NCI-H2081 (cell line): ENCODE results near the gene MFSD6L.

Experiments
- DNase-seq, 2 experiments: peaks; one replicate each; lab custom pipeline; 2025; lab: John Stamatoyannopoulos, UW

The MFSD6L gene, protein sequence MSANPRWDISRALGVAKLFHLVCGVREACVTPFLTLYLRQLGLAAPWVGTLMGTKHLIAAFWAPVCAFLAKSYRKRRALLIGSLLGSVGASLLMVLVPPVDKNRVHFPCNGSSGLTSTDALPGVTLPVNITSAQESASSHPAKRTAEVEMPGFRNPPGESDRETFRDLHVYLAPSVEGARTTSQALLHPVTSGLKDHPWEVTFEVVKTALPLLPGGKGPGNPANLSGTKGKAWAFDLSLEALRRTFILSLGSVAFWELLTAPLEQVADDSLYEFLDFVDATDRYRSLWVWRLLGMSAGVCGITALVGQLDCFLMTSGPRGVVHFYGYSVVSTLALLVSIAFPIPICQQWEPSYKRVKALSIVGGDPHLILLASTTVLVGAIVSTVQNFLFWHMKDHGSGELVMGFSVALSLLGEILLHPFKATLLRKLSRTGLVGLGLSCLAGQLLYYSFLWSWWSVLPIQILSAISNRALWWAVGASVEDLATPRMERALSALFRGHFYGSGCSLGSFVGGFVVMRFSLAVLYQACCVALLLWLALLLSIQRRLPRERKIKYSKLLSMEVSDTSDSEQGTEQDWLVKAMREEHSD

DNA sequence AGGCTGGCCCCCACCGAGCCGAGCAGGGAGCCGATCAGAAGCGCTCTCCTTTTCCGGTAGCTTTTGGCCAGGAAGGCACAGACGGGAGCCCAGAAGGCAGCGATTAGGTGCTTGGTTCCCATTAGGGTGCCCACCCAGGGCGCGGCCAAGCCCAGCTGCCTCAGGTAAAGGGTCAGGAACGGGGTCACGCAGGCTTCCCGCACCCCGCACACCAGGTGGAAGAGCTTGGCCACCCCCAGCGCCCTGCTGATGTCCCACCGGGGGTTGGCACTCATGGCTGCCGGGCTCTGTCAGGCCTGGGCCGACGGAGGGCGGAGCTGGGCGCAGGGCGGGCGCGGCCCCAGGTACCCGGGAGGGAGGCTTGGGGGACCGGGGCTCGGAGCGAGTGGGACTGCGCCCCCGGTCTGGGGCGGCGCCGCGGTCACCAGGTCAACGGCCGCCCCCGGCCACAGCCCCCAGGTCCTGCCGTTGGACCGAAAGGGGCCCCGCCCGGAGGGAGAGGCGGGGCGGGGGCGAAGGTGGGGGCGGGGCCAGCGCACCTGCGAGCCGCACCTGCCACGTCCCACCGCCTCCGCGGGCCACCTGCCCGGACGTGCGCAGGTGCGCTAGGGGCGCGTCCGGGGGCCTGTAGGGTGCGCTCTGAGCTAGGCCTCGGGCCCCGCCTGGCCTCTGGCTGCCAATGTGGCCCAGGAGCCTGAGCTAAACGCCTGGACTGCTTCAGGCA lies at the start of gene MFSD6L:
Gene MFSD6L (minus strand): TSS at position 520 of the 724 bp plus-strand sequence. CDS start 245 bp downstream, at position 275.
- DNase-seq = peak; percentile 62 to 73

- no peak for DNase-seq
Observed at GRCh38 chr17:8847891-8848290, 48.7 kb upstream of the MFSD6L start.

DNA sequence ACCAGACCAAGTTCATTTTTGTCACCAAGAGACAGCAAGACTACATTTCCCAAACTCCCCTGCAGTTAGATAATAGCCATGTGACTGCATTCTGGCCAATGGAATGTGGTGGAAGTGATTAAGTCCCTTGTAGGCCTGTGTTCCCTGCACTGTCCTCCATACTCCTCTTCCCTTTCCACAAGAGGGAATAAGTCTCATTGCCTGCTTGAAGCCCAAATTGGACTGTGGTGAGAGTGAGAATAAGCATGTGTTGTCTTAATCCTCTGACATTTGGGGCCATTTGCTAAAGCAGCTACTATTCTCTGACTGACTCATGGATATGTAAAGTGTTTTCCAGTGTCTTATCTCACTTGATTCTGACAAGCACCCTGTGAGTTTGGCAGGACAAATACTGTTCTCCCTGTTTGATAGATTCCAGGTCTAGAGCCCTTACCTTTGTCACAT lies 47.6 kb upstream of the MFSD6L start:
- DNase-seq = no peak

DNA sequence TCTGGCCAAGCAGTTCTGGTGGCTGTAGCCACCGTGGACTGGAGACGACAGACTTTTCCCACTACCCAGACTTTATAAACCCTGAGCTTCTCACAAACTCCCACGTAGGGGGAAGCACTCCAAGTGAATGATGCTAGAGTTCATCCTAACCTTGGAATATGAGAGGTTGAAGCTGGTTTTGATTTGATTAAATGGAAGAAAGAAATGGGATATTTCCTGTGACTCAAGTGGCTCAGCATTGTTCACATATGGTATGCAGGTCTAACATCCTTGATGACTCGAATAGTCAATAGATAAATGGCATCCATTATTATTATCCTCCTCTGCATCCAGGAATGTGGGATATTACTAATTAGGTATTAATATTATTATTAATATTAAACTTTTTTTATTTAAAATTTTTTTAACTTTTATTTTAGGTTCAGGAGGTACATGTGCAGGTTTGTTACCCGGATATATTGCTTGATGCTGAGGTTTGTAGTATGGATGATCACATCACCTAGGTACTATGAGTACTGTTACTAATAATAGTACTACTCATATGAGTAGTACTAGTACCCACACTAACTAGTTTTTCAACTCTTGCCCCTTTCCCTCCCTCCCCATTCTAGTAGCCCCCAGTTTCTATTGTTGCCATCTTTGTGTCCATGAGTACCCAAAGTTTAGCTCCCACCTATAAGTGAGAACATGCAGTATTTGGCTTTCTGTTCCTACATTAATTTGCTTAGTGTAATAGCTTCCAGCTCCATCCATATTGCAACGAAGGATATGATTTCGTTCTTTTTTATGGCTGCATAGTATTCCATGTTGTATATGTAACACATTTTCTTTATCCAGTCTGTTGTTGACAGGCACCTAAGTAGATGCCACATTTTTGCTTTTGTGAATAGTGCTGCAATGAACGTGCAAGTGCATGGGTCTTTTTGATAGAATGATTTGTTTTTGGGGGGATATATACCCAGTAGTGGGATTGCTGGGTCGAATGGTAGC lies 45.4 kb upstream of the MFSD6L start:
- no peak for DNase-seq

GRCh38 chr17:8843344-8843743 lies 44.2 kb upstream of the MFSD6L start:
- DNase-seq = no peak

DNA sequence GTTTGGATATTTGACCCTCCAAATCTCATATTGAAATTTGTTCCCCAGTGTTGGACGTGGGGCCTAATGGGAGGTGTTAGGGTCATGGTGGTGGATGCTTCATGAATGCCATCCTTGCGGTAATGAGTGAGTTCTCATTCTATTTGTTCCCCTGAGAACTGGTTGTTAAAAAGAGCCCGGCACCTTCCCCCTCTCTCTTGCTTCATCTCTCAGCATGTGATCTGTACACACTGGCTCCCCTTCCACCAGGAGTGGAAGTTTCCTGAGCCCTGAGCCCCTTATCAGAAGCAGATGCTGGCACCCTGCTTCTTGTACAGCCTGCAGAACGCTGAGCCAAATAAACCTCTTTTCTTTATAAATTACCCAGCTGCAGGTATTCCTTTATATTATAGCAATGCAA lies 42.7 kb upstream of the MFSD6L start:
- peak in 1 of 2 experiments; percentile 33 for DNase-seq

- DNase-seq = no peak
Observed at GRCh38 chr17:8839410-8839935, 40.3 kb upstream of the MFSD6L start.

DNA sequence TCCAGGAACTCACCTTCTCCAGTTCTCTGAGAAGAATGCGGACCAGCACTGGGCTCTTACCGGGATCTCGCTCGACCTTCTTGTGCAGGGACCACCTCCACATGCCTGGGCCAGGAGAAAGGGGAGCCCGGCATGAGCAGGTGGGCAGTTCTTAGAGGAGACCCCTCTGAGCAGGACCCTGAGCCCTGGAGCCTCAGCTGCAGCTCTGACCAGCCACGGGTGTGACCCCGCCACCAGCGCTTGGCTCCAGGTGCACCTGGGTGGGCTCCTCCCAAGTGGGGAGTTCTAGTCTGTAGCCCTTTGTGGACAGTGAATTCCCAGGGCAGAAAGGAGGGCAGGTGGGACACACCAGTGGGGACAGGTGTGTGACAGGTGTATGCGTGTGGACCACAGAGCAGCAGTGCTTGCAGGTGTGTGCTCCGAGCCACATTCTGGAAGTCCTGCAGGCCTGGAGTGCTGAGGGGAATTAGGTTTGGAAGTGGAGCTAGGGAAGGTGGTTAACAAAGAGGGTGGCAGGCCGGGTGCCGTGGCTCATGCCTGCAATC lies 39.5 kb upstream of the MFSD6L start:
- no peak for DNase-seq

GRCh38 chr17:8837563-8838075 lies 38.5 kb upstream of the MFSD6L start:
- DNase-seq = no peak

DNA sequence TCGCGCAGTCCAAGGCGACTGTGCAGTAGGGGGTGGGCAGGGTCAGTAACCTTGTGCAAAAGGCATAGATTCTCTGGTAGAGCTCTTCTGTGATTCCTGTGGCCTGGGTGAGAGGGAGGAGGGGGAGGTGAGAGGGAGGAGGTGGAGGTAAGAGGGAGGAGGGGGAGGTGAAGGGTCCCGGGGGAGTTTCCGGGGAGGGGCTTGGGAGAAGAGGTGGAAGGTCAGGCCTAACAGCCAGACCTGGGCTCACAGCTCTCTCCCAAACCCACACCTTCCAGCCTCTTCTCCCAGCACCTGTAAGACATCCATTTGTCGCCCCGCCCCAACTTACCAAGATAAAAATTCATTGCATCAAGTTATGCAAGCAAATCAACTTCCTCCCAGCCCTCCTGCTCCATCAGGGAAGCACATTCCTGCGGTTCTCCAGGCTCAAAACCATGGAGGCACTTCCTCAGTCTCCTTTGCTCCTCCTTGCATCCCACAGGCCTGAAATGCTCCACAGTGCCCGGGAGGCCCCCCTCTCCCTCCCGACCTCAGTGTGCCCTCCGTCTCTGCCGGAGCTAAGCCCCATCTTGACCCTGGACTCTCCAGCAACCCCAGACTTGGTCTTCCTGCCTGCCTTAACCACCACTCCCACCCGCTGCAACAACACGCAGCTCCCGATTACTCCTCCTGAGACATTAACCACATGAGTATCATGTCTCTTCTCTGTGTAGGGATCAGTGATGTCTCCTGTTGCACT lies 37.8 kb upstream of the MFSD6L start:
- DNase-seq = no peak

- no peak for DNase-seq
Observed at GRCh38 chr17:8835631-8836364, 36.6 kb upstream of the MFSD6L start.

GRCh38 chr17:8835106-8835505 lies 35.9 kb upstream of the MFSD6L start:
- DNase-seq = no peak

GRCh38 chr17:8832711-8833352 lies 33.7 kb upstream of the MFSD6L start:
- peak in 1 of 2 experiments; percentile 15 for DNase-seq

DNA sequence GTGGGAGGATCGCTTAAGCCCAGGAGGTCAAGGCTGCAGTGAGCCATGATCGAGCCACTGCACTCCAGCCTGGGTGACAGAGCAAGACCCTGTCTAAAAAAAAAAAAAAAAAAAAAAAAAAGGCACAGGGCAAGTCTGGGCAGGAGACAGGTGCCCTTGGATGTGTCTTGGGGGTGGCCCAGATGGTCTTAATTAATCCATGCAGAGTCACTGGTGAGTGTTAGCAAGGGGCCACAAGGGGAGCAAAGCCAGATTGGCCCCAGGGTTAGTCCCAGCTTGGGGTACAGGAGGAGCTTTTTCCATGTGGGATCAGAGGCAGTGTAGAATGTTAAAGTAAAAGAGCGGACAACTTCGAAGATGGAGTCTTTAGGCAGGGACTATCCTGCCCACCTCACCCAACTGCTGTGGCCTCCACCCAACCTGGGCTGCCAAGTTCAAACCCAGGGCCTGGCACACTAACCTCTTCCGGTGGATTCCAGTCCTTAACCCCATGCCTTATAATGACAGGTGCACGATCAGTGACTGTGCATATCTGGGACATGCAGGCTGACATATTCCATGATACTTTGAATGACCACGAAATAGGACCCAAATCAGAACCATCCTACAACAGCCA lies 32.2 kb upstream of the MFSD6L start:
- no peak for DNase-seq

DNA sequence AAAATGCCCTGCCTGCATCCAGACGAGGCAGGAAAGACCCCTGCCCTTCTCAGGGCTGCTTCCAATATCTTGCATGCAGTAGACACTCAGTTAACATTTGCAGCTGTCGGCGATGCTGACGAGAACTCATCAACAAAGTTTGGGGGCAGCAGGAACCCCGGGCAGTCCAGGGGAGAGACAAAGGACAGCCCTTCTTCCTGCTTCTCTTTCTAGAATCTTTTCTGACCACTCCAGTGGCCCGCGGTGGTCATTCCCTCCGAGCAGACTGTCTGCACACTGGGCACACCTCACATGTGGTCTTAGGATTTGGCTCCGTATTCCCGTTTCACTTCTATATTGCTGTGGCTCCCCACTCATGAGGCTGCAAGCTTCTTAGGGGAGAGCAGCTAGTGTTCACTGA lies 31.0 kb upstream of the MFSD6L start:
- DNase-seq = no peak

DNA sequence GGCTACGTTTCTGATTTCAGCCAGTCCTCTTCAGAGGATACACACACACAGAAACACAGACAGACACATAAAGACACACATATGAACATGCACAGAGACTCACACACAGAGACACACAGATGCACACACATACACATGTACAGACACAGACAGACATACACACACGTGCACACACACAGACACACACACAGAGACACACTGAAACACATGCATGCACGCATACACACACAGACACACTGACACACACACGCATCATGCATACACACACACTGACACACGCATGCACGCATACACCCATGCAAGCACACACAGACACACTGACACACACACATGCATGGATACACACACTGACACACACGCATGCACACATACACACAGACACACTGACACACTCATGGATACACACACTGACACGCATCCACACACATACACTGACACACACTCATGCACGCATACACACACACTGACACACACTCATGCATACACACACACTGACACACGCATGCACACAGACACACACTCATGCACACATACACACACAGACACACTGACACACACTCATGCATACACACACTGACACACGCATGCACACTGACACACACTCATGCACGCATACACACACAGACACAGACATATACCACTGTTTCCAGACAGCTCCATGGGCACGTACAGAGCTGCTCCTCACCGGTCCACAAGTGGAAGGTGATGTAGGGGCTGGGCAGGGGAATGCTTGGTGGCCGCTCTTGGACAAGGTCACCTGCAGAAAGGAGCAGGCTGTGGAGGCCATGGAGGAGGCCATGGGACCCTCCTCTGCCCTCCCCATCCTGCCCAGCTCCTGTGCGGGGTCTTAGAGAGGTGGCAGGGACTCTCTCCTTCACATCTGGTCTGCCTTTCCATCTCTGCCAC lies 30.1 kb upstream of the MFSD6L start:
- no peak for DNase-seq

DNA sequence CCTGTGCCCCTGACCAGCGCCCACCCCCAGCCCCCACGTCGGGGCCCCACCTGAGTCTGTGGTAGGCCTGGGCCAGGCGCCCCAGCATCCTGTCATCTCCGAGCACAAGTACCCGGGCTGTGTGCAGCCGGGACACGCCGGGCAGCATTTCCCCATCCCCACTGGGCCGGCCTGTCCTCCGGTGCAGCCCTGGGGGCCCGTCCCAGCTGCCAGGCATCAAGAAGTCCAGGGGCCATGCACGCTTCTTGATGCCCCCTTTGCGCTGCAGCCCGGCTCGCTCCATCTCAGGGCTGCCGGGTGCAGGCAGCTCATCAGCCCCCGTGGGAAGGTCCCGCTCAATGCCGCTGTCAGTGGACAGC lies 29.3 kb upstream of the MFSD6L start:
- no peak for DNase-seq
